Measurements from ENCODE around the gene LAMTOR1. TPM values are rescaled to one million over a fixed set of nuclear protein-coding genes. Genes with fewer than 3 reads are reported as not detected.

Gene LAMTOR1
- total and polyA plus RNA-seq, 2 of the 8 experiments (the other 6 are each of a cell fraction or from before 2014, with no cell fraction given) = 82.1 to 160 TPM

GRCh38 chr11:72100009-72100408, 3.1 kb downstream of the LAMTOR1 start:
- Histone ChIP-seq H3K23ac (ENCODE audit: insufficient read length) (no peak overlapping the region), H2AK5ac (ENCODE audit: low read depth, low read length) (no peak overlapping the region), H2BK15ac (ENCODE audit: low read length) (no peak overlapping the region), H3K9me3 (ENCODE audit: insufficient read depth in 2 of 2, low read depth in 1 of 2, low read length in 1 of 2) (no peaks in the 10 kb centered on the region), H3K56ac (replicated peaks; ENCODE audit: insufficient read length, low read depth, low read length) (no peak overlapping the region), H3K14ac (ENCODE audit: insufficient read length) (no peak overlapping the region), H3K79me2 (ENCODE audit: control insufficient read depth in 1 of 2, insufficient read depth in 2 of 2, low read length in 2 of 2) (peaks cover 10 to 34% of the 10 kb centered on the region in 2 experiments), H2BK12ac (ENCODE audit: low read depth, low read length) (no peak overlapping the region), H3K4ac (replicated peaks; ENCODE audit: insufficient read length, low read depth, low read length) (no peak overlapping the region), H2AFZ (ENCODE audit: low read length) (no peak overlapping the region), H3K4me1 (replicated peaks in 1 of 4; ENCODE audit: control insufficient read depth in 3 of 4, insufficient read depth in 4 of 4, low read length in 3 of 4) (peaks cover 3 to 14% (median 5%) of the 10 kb centered on the region in 4 experiments; a peak in 6 of 7 replicates), H4K8ac (ENCODE audit: extremely low read depth, insufficient read depth, low read length) (no peak overlapping the region), H3K18ac (ENCODE audit: extremely low read depth, low read length) (no peak overlapping the region), H3K36me3 (ENCODE audit: control insufficient read depth in 2 of 4, insufficient read depth in 4 of 4, low read length in 3 of 4) (peaks cover 22 to 35% (median 29%) of the 10 kb centered on the region in 4 experiments), H2BK5ac (ENCODE audit: low read depth, low read length) (no peak overlapping the region), H3K27ac (ENCODE audit: low read depth, low read length) (no peak overlapping the region), H2BK120ac (replicated peaks; ENCODE audit: low read depth, low read length) (no peak overlapping the region), H4K20me1 (replicated peaks in 1 of 2; ENCODE audit: control insufficient read depth in 1 of 2, insufficient read depth in 2 of 2, low read length in 2 of 2) (peaks cover 2 to 16% of the 10 kb centered on the region in 2 experiments), H3K4me2 (ENCODE audit: insufficient read depth in 1 of 2, low read depth in 2 of 2, low read length in 2 of 2) (no peak overlapping the region), H3K9ac (replicated peaks in 1 of 4; ENCODE audit: extremely low read depth in 1 of 4, low read depth in 3 of 4, low read length in 3 of 4) (peak overlapping the region in 1 of 4 experiments; percentile 22; a peak in 2 of 7 replicates), H4K5ac (ENCODE audit: insufficient read length, low read depth, low read length) (no peak overlapping the region), H4K91ac (replicated peaks; ENCODE audit: insufficient read length, low read length) (no peak overlapping the region), H3K27me3 (replicated peaks in 1 of 4; ENCODE audit: control insufficient read depth in 3 of 4, extremely low read depth in 1 of 4, insufficient read depth in 3 of 4, low read length in 3 of 4) (no peaks in the 10 kb centered on the region), H3K4me3 (ENCODE audit: extremely low read depth in 1 of 4, insufficient read depth in 2 of 4, low read depth in 3 of 4, low read length in 4 of 4) (no peak overlapping the region), H3K23me2 (ENCODE audit: low read depth, low read length) (peaks cover 6% of the 10 kb centered on the region), H3K79me1 (ENCODE audit: low read depth, low read length) (peaks cover 13% of the 10 kb centered on the region), H2BK20ac (ENCODE audit: low read length) (no peak overlapping the region)
- POLR2A ChIA-PET (ENCODE audit: partially characterized antibody) = interaction anchor here (0.6 to 14.4 kb wide), 12 partner anchors 6 to 572 kb away, joined by 3 to 144 read pairs (median 5); partner anchors contain the start of genes ANAPC15 and LRRC51
- 91% methylated on average over 3 of the region's 3 CpGs; no CpG with 5 or more reads in 1 of the 2 experiments for WGBS, 2 experiments (ENCODE audit: extremely low coverage in 1 of 2, insufficient coverage in 1 of 2, insufficient read length in 1 of 2, insufficient replicate concordance in 2 of 2, low coverage in 1 of 2, low lambda C conversion rate in 2 of 2, missing lambda C conversion rate in 1 of 2)
- CTCF ChIA-PET (ENCODE audit: partially characterized antibody) = interaction anchor here (1.2 to 14.0 kb wide), 5 partner anchors 10 to 138 kb away, joined by 3 to 423 read pairs (median 22); no protein-coding TSS in a partner anchor
- FAIRE-seq = no peak
- DNase-seq (ENCODE audit: low read depth in 1 of 2, low spot score in 2 of 2) = no peak
- TF ChIP-seq CEBPB (IDR thresholded peaks at IDR 0.05; ENCODE audit: low read depth, low read length) = no peak
- no peak for TF ChIP-seq CTBP2 (IDR thresholded peaks at IDR 0.05; ENCODE audit: borderline replicate concordance, insufficient read depth, insufficient read length, low read length)
- TF ChIP-seq PHF8 (conservative IDR thresholded peaks at IDR 0.05; ENCODE audit: low read depth, low read length) = no peak
- TF ChIP-seq SIX5 (IDR thresholded peaks at IDR 0.05; ENCODE audit: low read depth, low read length) = no peak
- TF ChIP-seq BCL11A (IDR thresholded peaks at IDR 0.05; ENCODE audit: low read depth in 2 of 2, low read length in 2 of 2) = no peak
- TF ChIP-seq SIN3A (conservative IDR thresholded peaks at IDR 0.05 in 1 of 2, IDR thresholded peaks at IDR 0.05 in 1 of 2; ENCODE audit: low read depth in 1 of 2, low read length in 2 of 2) = no peak
- no peak for TF ChIP-seq TAF7 (optimal IDR thresholded peaks at IDR 0.05; ENCODE audit: borderline replicate concordance, low read depth, low read length)
- no peak for TF ChIP-seq CBX8 (IDR thresholded peaks at IDR 0.05; ENCODE audit: borderline replicate concordance, low read depth, low read length)
- no peak for TF ChIP-seq EZH2 (IDR thresholded peaks at IDR 0.05; ENCODE audit: low read depth, low read length, severe bottlenecking)
- no peak for TF ChIP-seq RFX5 (IDR thresholded peaks at IDR 0.05; ENCODE audit: borderline replicate concordance, low read depth, low read length)
- no peak for TF ChIP-seq CHD1 (IDR thresholded peaks at IDR 0.05; ENCODE audit: low read depth, low read length)
- no peak for TF ChIP-seq CHD2 (IDR thresholded peaks at IDR 0.05; ENCODE audit: low read length)
- no peak for TF ChIP-seq GTF2F1 (IDR thresholded peaks at IDR 0.05; ENCODE audit: borderline replicate concordance, low read depth, low read length)
- TF ChIP-seq TBP (IDR thresholded peaks at IDR 0.05; ENCODE audit: low read depth, low read length) = no peak
